A549 (cell line): ENCODE results near the gene CATSPERE. TPM values are rescaled to one million over a fixed set of nuclear protein-coding genes. Genes with fewer than 3 reads are reported as not detected.

Experiments
- ATAC-seq, 2 experiments: fragments of 200-7000 bp in 1 of 2; fragments of >200 bp in 1 of 2; cut with Nextera tagmentation in 1 of 2; cut with Tn5 transposase in 1 of 2; 3 replicates each; pipeline versions ENCODE4 v1.8.0 to v1.9.1; 2018 to 2020; ENCODE audit warnings: mild to moderate bottlenecking in 1 of 2, moderate library complexity in 1 of 2
- CTCF ChIA-PET: fragments of 300-600 bp; sonication (Branson Sonifier 250); formaldehyde crosslinking; extraction: SDS; loops from one replicate; lab custom pipeline; 2021; ENCODE audit warnings: antibody characterized with exemption, inconsistent platforms; lab: Yijun Ruan, JAX
- POLR2A ChIA-PET: fragments of 350-600 bp; formaldehyde crosslinking; extraction: SDS; loops from one replicate; lab custom pipeline; 2021; ENCODE audit warnings: antibody characterized with exemption, inconsistent platforms; lab: Yijun Ruan, JAX
- DNase-seq, 2 experiments: peaks; one replicate each; pipeline versions ENCODE4 v3.0.0 to v3.0.0-alpha.2; 2011 to 2016; ENCODE audit warnings: low read depth in 1 of 2, low spot score in 1 of 2
- FAIRE-seq: peaks from 2 replicates; lab custom pipeline; 2011; peaks lifted over from hg19 to GRCh38; lab: Jason Lieb, UNC
- H3K27ac ChIP-seq, 2 experiments: fragments of >200 bp; sonication (Bioruptor Twin); formaldehyde crosslinking; 3 replicates each; pipeline ENCODE4 v1.5.1; 2016 to 2017
- H3K4me1 ChIP-seq: fragments of >200 bp; sonication (Bioruptor Twin); formaldehyde crosslinking; 3 replicates; pipeline ENCODE4 v1.6.1; 2016
- H3K4me2 ChIP-seq: fragments of >200 bp; sonication (Bioruptor Twin); formaldehyde crosslinking; 3 replicates; pipeline ENCODE4 v1.6.1; 2016
- H3K4me3 ChIP-seq: fragments of >200 bp; sonication (Bioruptor Twin); formaldehyde crosslinking; 3 replicates; pipeline ENCODE4 v1.5.1; 2016
- H3K9me3 ChIP-seq: fragments of >200 bp; sonication (Bioruptor Twin); formaldehyde crosslinking; 3 replicates; pipeline ENCODE4 v1.6.1; 2016
- ATOH8 ChIP-seq: fragments of 250-450 bp; sonication (Bioruptor Pico); IDR thresholded peaks from 2 replicates; pipeline ENCODE4 v1.5.0; 2020; ENCODE audit warnings: low read depth, mild to moderate bottlenecking, moderate library complexity
- BHLHE40 ChIP-seq: IDR thresholded peaks from 2 replicates; pipeline ENCODE4 v1.6.1; 2012; ENCODE audit warnings: low read depth, low read length, inconsistent platforms
- CEBPB ChIP-seq, 2 experiments: fragments of >200 bp in 1 of 2; sonication (Bioruptor Twin) in 1 of 2; formaldehyde crosslinking in 1 of 2; IDR thresholded peaks; 2 replicates each; pipeline ENCODE4 v1.6.1; 2012 to 2016
- CHD4 ChIP-seq: fragments of 200-600 bp; sonication (generic); IDR thresholded peaks from 2 replicates; pipeline ENCODE4 v1.6.1; 2016; ENCODE audit warnings: antibody characterized with exemption, mild to moderate bottlenecking, borderline replicate concordance
- EP300 ChIP-seq, 2 experiments: fragments of >200 bp; sonication (Bioruptor Twin); formaldehyde crosslinking; IDR thresholded peaks; 2 replicates in 1 of 2; 3 replicates in 1 of 2; pipeline ENCODE4 v1.6.1; 2016 to 2017
- HDAC2 ChIP-seq: fragments of 200-600 bp; sonication (generic); IDR thresholded peaks from 2 replicates; pipeline ENCODE4 v1.6.1; 2016
- HES2 ChIP-seq: fragments of >200 bp; sonication (Bioruptor Twin); formaldehyde crosslinking; IDR thresholded peaks from 2 replicates; pipeline ENCODE4 v1.6.1; 2016
- HOXA7 ChIP-seq: fragments of 250-450 bp; sonication (Bioruptor Pico); IDR thresholded peaks from 2 replicates; pipeline ENCODE4 v1.5.0; 2020; ENCODE audit warnings: mild to moderate bottlenecking, moderate library complexity
- HOXB13 ChIP-seq: fragments of 250-450 bp; sonication (Bioruptor Pico); IDR thresholded peaks from 2 replicates; pipeline ENCODE4 v1.5.0; 2020; ENCODE audit warnings: low read depth, mild to moderate bottlenecking, moderate library complexity
- HOXB5 ChIP-seq: fragments of 250-450 bp; sonication (Bioruptor Pico); IDR thresholded peaks from 2 replicates; pipeline ENCODE4 v1.5.0; 2020; ENCODE audit warnings: mild to moderate bottlenecking, moderate library complexity
- JUN ChIP-seq, 2 experiments: fragments of >200 bp; sonication (Bioruptor Twin); formaldehyde crosslinking; IDR thresholded peaks; 2 replicates in 1 of 2; 3 replicates in 1 of 2; pipeline ENCODE4 v1.6.1; 2016 to 2017
- JUNB ChIP-seq: fragments of >200 bp; sonication (Bioruptor Twin); formaldehyde crosslinking; IDR thresholded peaks from 2 replicates; pipeline ENCODE4 v1.6.1; 2016
- MAZ ChIP-seq: fragments of 150-350 bp; IDR thresholded peaks from 2 replicates; pipeline ENCODE4 v1.6.1; 2014; ENCODE audit warnings: antibody characterized with exemption, low read depth, low read length, borderline replicate concordance
- NR3C1 ChIP-seq: fragments of >200 bp; sonication (Bioruptor Twin); formaldehyde crosslinking; IDR thresholded peaks from 3 replicates; pipeline ENCODE4 v1.6.1; 2017
- POLR2AphosphoS2 ChIP-seq: conservative IDR thresholded peaks from 2 replicates; pipeline ENCODE4 v1.6.1; 2012; ENCODE audit warnings: low read length, improper control_type of control experiment, inconsistent platforms
- RAD21 ChIP-seq, 2 experiments: fragments of >200 bp in 1 of 2; sonication (Bioruptor Twin) in 1 of 2; formaldehyde crosslinking in 1 of 2; IDR thresholded peaks in 1 of 2; conservative IDR thresholded peaks in 1 of 2; 2 replicates in 1 of 2; 3 replicates in 1 of 2; pipeline ENCODE4 v1.6.1; 2012 to 2018; ENCODE audit warnings: inconsistent platforms in 1 of 2
- RARB ChIP-seq: fragments of 250-450 bp; sonication (Bioruptor Pico); IDR thresholded peaks from 2 replicates; pipeline ENCODE4 v1.8.0; 2021; ENCODE audit warnings: mild to moderate bottlenecking, moderate library complexity
- RCOR1 ChIP-seq: fragments of 150-350 bp; IDR thresholded peaks from 2 replicates; pipeline ENCODE4 v1.6.1; 2014; ENCODE audit warnings: antibody characterized with exemption, low read length, low read depth
- SMC3 ChIP-seq: fragments of >200 bp; sonication (Bioruptor Twin); formaldehyde crosslinking; IDR thresholded peaks from 3 replicates; pipeline ENCODE4 v1.6.1; 2018; ENCODE audit warnings: inconsistent platforms
- TP53 ChIP-seq: fragments of 250-450 bp; sonication (Bioruptor Pico); IDR thresholded peaks from 2 replicates; pipeline ENCODE4 v1.5.0; 2021; ENCODE audit warnings: mild to moderate bottlenecking, moderate library complexity
- ZNF302 ChIP-seq: fragments of 250-450 bp; sonication (Bioruptor Pico); IDR thresholded peaks from 2 replicates; pipeline ENCODE4 v1.9.0; 2021; ENCODE audit warnings: inconsistent platforms, mild to moderate bottlenecking, moderate library complexity
- WGBS: methylation state at CpG from one replicate; pipeline ENCODE4 v1.1.6; 2017; ENCODE audit errors: missing lambda C conversion rate; 5-methylcytosine and 5-hydroxymethylcytosine counted together
- polyA plus RNA-seq, 4 experiments: library from polyadenylated mRNA; depleted of rRNA in 3 of 4; stranded (reverse); fragments of >200 nt; fragmentation: RNase III in 1 of 4; extraction: RNeasy Plus Mini Kit Qiagen cat#74134 plus additional on column Dnase treatment in 1 of 4; gene quantifications; 2 replicates in 3 of 4; 3 replicates in 1 of 4; pipeline ENCODE4 v1.2.3, GENCODE V29; 2011 to 2017
- TF ChIP-seq, protein P1 (sequence below): fragments of >200 bp; sonication (Bioruptor Twin); formaldehyde crosslinking; IDR thresholded peaks from 3 replicates; pipeline ENCODE4 v1.5.1; 2016
- TF ChIP-seq, protein P2 (sequence below): fragments of 450-650 bp; IDR thresholded peaks from 2 replicates; pipeline ENCODE4 v1.6.1; 2014; ENCODE audit warnings: antibody characterized with exemption
- TF ChIP-seq, protein P3 (sequence below): IDR thresholded peaks from 2 replicates; pipeline ENCODE4 v1.6.1; 2012

The CATSPERE gene
- polyA plus RNA-seq, 2 of the 4 experiments (the other 2 are of a cell fraction): 0.25 to 0.43 TPM

DNA sequence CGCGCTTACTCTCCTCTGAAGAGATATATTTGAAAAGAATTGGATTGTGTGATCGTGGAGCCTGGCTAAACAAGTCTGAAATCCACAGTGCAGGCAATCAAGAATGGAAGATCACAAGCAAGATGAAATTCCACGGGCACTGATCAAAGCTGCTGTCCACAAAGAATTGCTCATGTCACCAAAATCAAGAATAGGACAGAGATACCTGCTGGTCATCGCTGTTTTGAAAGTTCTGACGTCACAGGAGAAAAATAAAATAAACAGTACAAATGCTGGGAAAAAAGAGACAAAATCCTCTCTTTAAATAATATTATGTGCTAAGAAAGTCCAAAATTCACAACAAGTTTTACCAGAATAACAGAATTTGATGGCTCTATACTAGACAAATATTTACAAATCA is 179.8 kb downstream of the CATSPERE start:
- no peak overlapping the region for H3K27ac ChIP-seq
- no peak overlapping the region for H3K4me3 ChIP-seq
- TF ChIP-seq RAD21 (conservative IDR thresholded peaks at IDR 0.05 in 1 of 2, IDR thresholded peaks at IDR 0.05 in 1 of 2) (no peak), HOXB13 (no peak), HDAC2 (no peak), RARB (no peak), EP300 (IDR thresholded peaks at IDR 0.05) (no peak), ATOH8 (CRISPR knock-in tag) (no peak)
- TF ChIP-seq, protein P1, sequence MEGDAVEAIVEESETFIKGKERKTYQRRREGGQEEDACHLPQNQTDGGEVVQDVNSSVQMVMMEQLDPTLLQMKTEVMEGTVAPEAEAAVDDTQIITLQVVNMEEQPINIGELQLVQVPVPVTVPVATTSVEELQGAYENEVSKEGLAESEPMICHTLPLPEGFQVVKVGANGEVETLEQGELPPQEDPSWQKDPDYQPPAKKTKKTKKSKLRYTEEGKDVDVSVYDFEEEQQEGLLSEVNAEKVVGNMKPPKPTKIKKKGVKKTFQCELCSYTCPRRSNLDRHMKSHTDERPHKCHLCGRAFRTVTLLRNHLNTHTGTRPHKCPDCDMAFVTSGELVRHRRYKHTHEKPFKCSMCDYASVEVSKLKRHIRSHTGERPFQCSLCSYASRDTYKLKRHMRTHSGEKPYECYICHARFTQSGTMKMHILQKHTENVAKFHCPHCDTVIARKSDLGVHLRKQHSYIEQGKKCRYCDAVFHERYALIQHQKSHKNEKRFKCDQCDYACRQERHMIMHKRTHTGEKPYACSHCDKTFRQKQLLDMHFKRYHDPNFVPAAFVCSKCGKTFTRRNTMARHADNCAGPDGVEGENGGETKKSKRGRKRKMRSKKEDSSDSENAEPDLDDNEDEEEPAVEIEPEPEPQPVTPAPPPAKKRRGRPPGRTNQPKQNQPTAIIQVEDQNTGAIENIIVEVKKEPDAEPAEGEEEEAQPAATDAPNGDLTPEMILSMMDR: no peak
- TF ChIP-seq, protein P2, sequence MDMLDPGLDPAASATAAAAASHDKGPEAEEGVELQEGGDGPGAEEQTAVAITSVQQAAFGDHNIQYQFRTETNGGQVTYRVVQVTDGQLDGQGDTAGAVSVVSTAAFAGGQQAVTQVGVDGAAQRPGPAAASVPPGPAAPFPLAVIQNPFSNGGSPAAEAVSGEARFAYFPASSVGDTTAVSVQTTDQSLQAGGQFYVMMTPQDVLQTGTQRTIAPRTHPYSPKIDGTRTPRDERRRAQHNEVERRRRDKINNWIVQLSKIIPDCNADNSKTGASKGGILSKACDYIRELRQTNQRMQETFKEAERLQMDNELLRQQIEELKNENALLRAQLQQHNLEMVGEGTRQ: no peak
- TF ChIP-seq, protein P3, sequence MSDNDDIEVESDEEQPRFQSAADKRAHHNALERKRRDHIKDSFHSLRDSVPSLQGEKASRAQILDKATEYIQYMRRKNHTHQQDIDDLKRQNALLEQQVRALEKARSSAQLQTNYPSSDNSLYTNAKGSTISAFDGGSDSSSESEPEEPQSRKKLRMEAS: no peak
- ChIA-PET CTCF (no interaction called here), POLR2A (no interaction called here)
- ATAC-seq (no peak), DNase-seq (no peak), FAIRE-seq (no peak)
- no peaks in the 10 kb centered on the region for H3K9me3 ChIP-seq
- H3K4me1 ChIP-seq: no peaks in the 10 kb centered on the region
- 45% methylated on average over 6 of the region's 6 CpGs for WGBS
- H3K4me2 ChIP-seq: no peak overlapping the region

DNA sequence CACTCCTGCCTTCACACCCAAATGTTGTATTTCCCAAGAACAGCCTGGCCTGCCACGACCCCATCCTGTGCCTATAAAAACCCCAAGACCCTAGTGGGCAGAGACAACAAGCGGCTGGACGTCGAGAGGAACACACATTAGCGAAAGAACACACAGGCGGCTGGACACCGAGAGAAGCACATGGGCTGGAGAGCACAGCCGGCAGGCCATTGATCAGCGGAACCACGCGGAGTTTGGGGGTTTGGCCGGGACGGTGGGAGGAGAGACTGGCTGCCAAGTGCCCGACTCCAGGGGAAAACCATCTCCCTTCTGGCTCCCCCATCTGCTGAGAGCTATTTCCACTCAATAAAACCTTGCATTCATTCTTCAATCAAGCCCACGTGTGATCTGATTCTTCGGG is 181.5 kb downstream of the CATSPERE start:
- H3K27ac ChIP-seq: no peak overlapping the region
- no peak for TF ChIP-seq MAZ
- TF ChIP-seq, all 56 proteins: peak for 0
- Histone ChIP-seq H3K9me3 (no peaks in the 10 kb centered on the region), H3K4me3 (no peak overlapping the region), H3K4me1 (no peaks in the 10 kb centered on the region), H3K4me2 (no peak overlapping the region)
- ChIA-PET POLR2A (no interaction called here), CTCF (no interaction called here)
- 71% methylated on average over 16 of the region's 16 CpGs for WGBS
- no peak for ATAC-seq
- DNase-seq: no peak
- FAIRE-seq: no peak

GRCh38 chr1:244642988-244643387 is 181.9 kb downstream of the CATSPERE start:
- DNase-seq: no peak
- Histone ChIP-seq H3K4me3 (no peak overlapping the region), H3K27ac (no peak overlapping the region), H3K4me1 (no peaks in the 10 kb centered on the region), H3K4me2 (no peak overlapping the region), H3K9me3 (no peaks in the 10 kb centered on the region)
- CTCF ChIA-PET: interaction anchor here (0.8 kb wide), 1 partner anchor 53 kb away, joined by 3 read pairs; no protein-coding TSS in a partner anchor
- POLR2A ChIA-PET: no interaction called here
- 65% methylated on average over 14 of the region's 14 CpGs for WGBS
- no peak for ATAC-seq
- no peak for FAIRE-seq
- no peak for TF ChIP-seq HES2
- TF ChIP-seq BHLHE40: no peak
- TF ChIP-seq HOXA7: no peak
- TF ChIP-seq JUNB: no peak
- TF ChIP-seq HDAC2: no peak
- no peak for TF ChIP-seq SMC3

DNA sequence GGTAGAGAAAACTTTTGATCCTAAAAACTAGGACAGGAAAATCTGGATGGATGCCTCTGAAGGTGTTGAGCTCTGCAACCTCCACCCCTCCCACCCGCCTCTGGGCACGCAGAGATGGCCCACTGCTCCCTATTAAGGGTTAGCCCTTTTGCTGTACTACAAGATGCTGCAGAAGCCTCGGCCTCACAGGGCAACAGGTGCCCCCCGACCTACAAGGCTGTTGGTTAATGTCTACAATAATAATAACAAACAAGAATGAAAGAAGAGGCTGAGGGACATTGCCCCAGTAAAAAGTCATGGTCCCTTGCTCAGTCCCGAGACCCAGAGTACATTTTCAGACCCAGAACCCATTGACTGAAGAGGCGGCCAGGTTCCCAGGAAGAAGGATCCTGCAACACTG is 184.3 kb downstream of the CATSPERE start:
- ChIA-PET POLR2A (no interaction called here), CTCF (interaction anchor here (0.9 to 1.6 kb wide), 2 partner anchors 8 to 10 kb away, joined by 3 to 8 read pairs; no protein-coding TSS in a partner anchor)
- FAIRE-seq (no peak), DNase-seq (no peak), ATAC-seq (no peak)
- no peak overlapping the region for H3K4me2 ChIP-seq
- H3K9me3 ChIP-seq: no peaks in the 10 kb centered on the region
- H3K4me1 ChIP-seq: no peaks in the 10 kb centered on the region
- H3K27ac ChIP-seq: no peak overlapping the region
- 47% methylated on average over 6 of the region's 6 CpGs for WGBS
- no peak overlapping the region for H3K4me3 ChIP-seq
- TF ChIP-seq TP53 (CRISPR knock-in tag): no peak
- TF ChIP-seq RARB: no peak
- TF ChIP-seq ZNF302 (CRISPR knock-in tag): no peak
- no peak for TF ChIP-seq CEBPB (IDR thresholded peaks at IDR 0.05)
- TF ChIP-seq POLR2AphosphoS2: no peak
- no peak for TF ChIP-seq HOXB5 (CRISPR knock-in tag)
- TF ChIP-seq HES2: no peak
- no peak for TF ChIP-seq HOXB13
- TF ChIP-seq RCOR1: no peak
- no peak for TF ChIP-seq NR3C1
- no peak for TF ChIP-seq JUN (IDR thresholded peaks at IDR 0.05)
- TF ChIP-seq CHD4: no peak
